AG10803 (cell line): ENCODE measurements around the gene CARD9.
"Not testable (repeated sequence)": the region's sequence is repeated elsewhere in the genome, so short reads cannot be mapped to it uniquely, and the experiment has no call there.

Experiments used
- DNase-seq: peaks from one replicate; pipeline ENCODE4 v3.0.0; 2010; ENCODE audit warnings: low read depth
- H3K4me3 ChIP-seq: 2 replicates; pipeline ENCODE4 v1.5.1; 2011; ENCODE audit warnings: mild to moderate bottlenecking, low read length, control low read depth
- CTCF ChIP-seq: conservative IDR thresholded peaks from 2 replicates; pipeline ENCODE4 v1.5.1; 2011; ENCODE audit warnings: mild to moderate bottlenecking, low read length, control low read depth, inconsistent platforms

CARD9 gene

GRCh38 chr9:136325358-136325757 is 48.1 kb downstream of the CARD9 start:
- DNase-seq, result no peak
- no peak for TF ChIP-seq CTCF
- no peak overlapping the region for H3K4me3 ChIP-seq

- TF ChIP-seq CTCF, result no peak
- no peak for DNase-seq
These were observed 48.8 kb downstream of the CARD9 start for GRCh38 chr9:136324501-136325300.

GRCh38 chr9:136323371-136323789 is 50.1 kb downstream of the CARD9 start:
- H3K4me3 ChIP-seq, result no peak overlapping the region
- TF ChIP-seq CTCF, result no peak
- DNase-seq, result no peak

More at GRCh38 chr9:136324501-136325300, 48.8 kb downstream of the CARD9 start:
- H3K4me3 ChIP-seq, result no peak overlapping the region

GRCh38 chr9:136322756-136323330 is 50.6 kb downstream of the CARD9 start:
- no peak for TF ChIP-seq CTCF
- no peak overlapping the region for H3K4me3 ChIP-seq
- DNase-seq, result no peak

GRCh38 chr9:136321561-136321960 is 51.9 kb downstream of the CARD9 start:
- no peak overlapping the region for H3K4me3 ChIP-seq
- DNase-seq, result no peak
- no peak for TF ChIP-seq CTCF

- DNase-seq, H3K4me3 ChIP-seq: not testable (repeated sequence)
These were observed 52.5 kb downstream of the CARD9 start for GRCh38 chr9:136320972-136321371.

GRCh38 chr9:136319955-136320354 is 53.5 kb downstream of the CARD9 start:
- DNase-seq, H3K4me3 ChIP-seq: not testable (repeated sequence)

- DNase-seq, H3K4me3 ChIP-seq: not testable (repeated sequence)
These were observed 54.2 kb downstream of the CARD9 start for GRCh38 chr9:136319244-136319643.
